Right cardiac atrium (tissue), 5 donors: ENCODE results near the gene XIRP2. TPM values are rescaled to one million over a fixed set of nuclear protein-coding genes. Genes with fewer than 3 reads are reported as not detected.
"Not testable (repeated sequence)": the region's sequence is repeated elsewhere in the genome, so short reads cannot be mapped to it uniquely, and the experiment has no call there.

Experiments
- ATAC-seq, 2 donors: fragments of 200-7000 bp; cut with Tn5 transposase; one replicate each; pipeline versions ENCODE4 v1.8.0 to v1.9.1; 2020; ENCODE audit warnings: moderate library complexity in 2 of 2, mild to moderate bottlenecking in 1 of 2
- DNase-seq, 3 donors: peaks; one replicate each; pipeline ENCODE4 v3.0.0-alpha.2; 2020
- H3K27ac ChIP-seq: one replicate; pipeline ENCODE4 v1.5.1; 2013; ENCODE audit warnings: mild to moderate bottlenecking, low read length, control low read depth, moderate library complexity
- H3K27me3 ChIP-seq: one replicate; pipeline ENCODE4 v1.6.1; 2013; ENCODE audit not compliant: control insufficient read depth, insufficient read depth
- H3K4me1 ChIP-seq: one replicate; pipeline ENCODE4 v1.6.1; 2013; ENCODE audit warnings: low read length; ENCODE audit not compliant: control insufficient read depth, insufficient read depth
- H3K4me3 ChIP-seq: one replicate; pipeline ENCODE4 v1.5.1; 2013; ENCODE audit warnings: low read length, control low read depth
- H3K9me3 ChIP-seq: one replicate; pipeline ENCODE4 v1.6.1; 2013; ENCODE audit warnings: low read length; ENCODE audit not compliant: control insufficient read depth
- WGBS: extraction: QIAGEN DNeasy Blood & Tissue Kit; methylation state at CpG from one replicate; pipeline ENCODE4 v1.1.7; 2013; 5-methylcytosine and 5-hydroxymethylcytosine counted together
- intact Hi-C, 4 donors: fragments of 100-400 bp; cut with DNase I; formaldehyde crosslinking; loops; one replicate each; pipeline versions ENCODE4 v1.11.0 to v1.14.0; 2022 to 2023
- polyA plus RNA-seq: library from polyadenylated mRNA; stranded (reverse); fragments of 200-250 nt; gene quantifications from one replicate; pipeline ENCODE4 v1.2.3, GENCODE V29; 2013
- total RNA-seq, 4 donors: library from RNA; stranded (reverse); fragmentation: NEBNext Ultra II Directional; extraction: Animal tissue kit (Norgen Biotek cat#: 25700); gene quantifications; one replicate each; pipeline ENCODE4 v1.2.1, GENCODE V29; 2021
- donor health status: healthy with polysubstance abuse.
- donor health status: DM: no; HTN: yes; CAD: no.
- donor health status: DM: no; HTN: no; CAD: no.
- donor health status: DM: no; HTN: yes; CAD: no; lungs with severe emphysema.
- donor health status: DM: yes; HTN: yes; CAD: no.

XIRP2 gene
- total and polyA plus RNA-seq, 5 donors, result 26.5 to 104 (median 51.8) TPM

GRCh38 chr2:167052825-167053224 lies 164.5 kb downstream of the XIRP2 start:
- intact Hi-C loops, result no loop called here
- H3K27ac ChIP-seq, result no peak overlapping the region
- H3K4me1 ChIP-seq, result no peaks in the 10 kb centered on the region
- 77% methylated on average over 1 of the region's 1 CpG for WGBS
- H3K4me3 ChIP-seq, result no peak overlapping the region
- H3K9me3 ChIP-seq, result no peaks in the 10 kb centered on the region
- no peaks in the 10 kb centered on the region for H3K27me3 ChIP-seq
- ATAC-seq (no peak), DNase-seq (no peak)

- intact Hi-C loops, result no loop called here
- Histone ChIP-seq H3K9me3 (no peaks in the 10 kb centered on the region), H3K27ac (no peak overlapping the region), H3K4me3 (no peak overlapping the region), H3K4me1 (no peaks in the 10 kb centered on the region), H3K27me3 (no peaks in the 10 kb centered on the region)
- no peak for ATAC-seq
- 90% methylated on average over 3 of the region's 3 CpGs for WGBS
- no peak for DNase-seq
Measured at GRCh38 chr2:167054881-167055280, 166.6 kb downstream of the XIRP2 start.

GRCh38 chr2:167057446-167057845 lies 169.2 kb downstream of the XIRP2 start:
- no peak overlapping the region for H3K27ac ChIP-seq
- 78% methylated on average over 4 of the region's 4 CpGs for WGBS
- intact Hi-C loops, result no loop called here
- no peaks in the 10 kb centered on the region for H3K27me3 ChIP-seq
- H3K4me3 ChIP-seq, result no peak overlapping the region
- ATAC-seq, result no peak
- no peaks in the 10 kb centered on the region for H3K9me3 ChIP-seq
- H3K4me1 ChIP-seq, result no peaks in the 10 kb centered on the region
- DNase-seq, result no peak

GRCh38 chr2:167059173-167059572 lies 170.9 kb downstream of the XIRP2 start:
- Histone ChIP-seq H3K27me3 (no peaks in the 10 kb centered on the region), H3K4me3 (no peak overlapping the region), H3K9me3 (no peaks in the 10 kb centered on the region), H3K27ac (no peak overlapping the region), H3K4me1 (no peaks in the 10 kb centered on the region)
- DNase-seq (no peak), ATAC-seq (no peak)
- intact Hi-C loops, result no loop called here
- WGBS, result 91% methylated on average over 10 of the region's 10 CpGs

- Histone ChIP-seq H3K27me3 (no peaks in the 10 kb centered on the region), H3K4me1 (no peaks in the 10 kb centered on the region), H3K9me3 (no peaks in the 10 kb centered on the region), H3K27ac (no peak overlapping the region), H3K4me3 (no peak overlapping the region)
- 83% methylated on average over 1 of the region's 1 CpG for whole genome bisulfite sequencing
- intact Hi-C loops, result no loop called here
- DNase-seq (no peak), ATAC-seq (no peak)
Measured at GRCh38 chr2:167069855-167070254, 181.6 kb downstream of the XIRP2 start.

- H3K27me3 ChIP-seq, H3K9me3 ChIP-seq, H3K4me3 ChIP-seq, ATAC-seq, DNase-seq, H3K4me1 ChIP-seq, H3K27ac ChIP-seq, intact Hi-C loops: not testable (repeated sequence)
- WGBS, result 88% methylated on average over 8 of the region's 8 CpGs
Measured at GRCh38 chr2:167075708-167076107, 187.4 kb downstream of the XIRP2 start.

- H3K4me1 ChIP-seq, ATAC-seq, H3K27me3 ChIP-seq, H3K27ac ChIP-seq, intact Hi-C loops, DNase-seq, H3K4me3 ChIP-seq, H3K9me3 ChIP-seq: not testable (repeated sequence)
- 80% methylated on average over 3 of the region's 3 CpGs for WGBS
Measured at GRCh38 chr2:167098931-167099330, 210.7 kb downstream of the XIRP2 start.

GRCh38 chr2:167100506-167100905 lies 212.2 kb downstream of the XIRP2 start:
- WGBS, result 56% methylated on average over 2 of the region's 2 CpGs
- no peak overlapping the region for H3K4me3 ChIP-seq
- intact Hi-C loops, result no loop called here
- ATAC-seq, result no peak
- H3K4me1 ChIP-seq, result no peaks in the 10 kb centered on the region
- no peaks in the 10 kb centered on the region for H3K27me3 ChIP-seq
- no peaks in the 10 kb centered on the region for H3K9me3 ChIP-seq
- no peak overlapping the region for H3K27ac ChIP-seq
- DNase-seq, result no peak

- no peak for DNase-seq
- no peak for ATAC-seq
- Histone ChIP-seq H3K4me3 (no peak overlapping the region), H3K4me1 (no peaks in the 10 kb centered on the region), H3K27ac (no peak overlapping the region), H3K9me3 (no peaks in the 10 kb centered on the region), H3K27me3 (no peaks in the 10 kb centered on the region)
- intact Hi-C loops, result no loop called here
- 64% methylated on average over 5 of the region's 5 CpGs for WGBS
Measured at GRCh38 chr2:167103028-167103756, 214.9 kb downstream of the XIRP2 start.

GRCh38 chr2:167103757-167104133 lies 215.5 kb downstream of the XIRP2 start:
- Histone ChIP-seq H3K27ac (no peak overlapping the region), H3K9me3 (no peaks in the 10 kb centered on the region), H3K4me3 (no peak overlapping the region), H3K4me1 (no peaks in the 10 kb centered on the region), H3K27me3 (no peaks in the 10 kb centered on the region)
- no peak for DNase-seq
- no peak for ATAC-seq
- intact Hi-C loops, result no loop called here

GRCh38 chr2:167104691-167105090 lies 216.4 kb downstream of the XIRP2 start:
- intact Hi-C loops, result no loop called here
- 74% methylated on average over 3 of the region's 3 CpGs for WGBS
- ATAC-seq, result no peak

GRCh38 chr2:167109682-167110081 lies 221.4 kb downstream of the XIRP2 start:
- H3K27ac ChIP-seq, H3K27me3 ChIP-seq, intact Hi-C loops, DNase-seq, H3K4me3 ChIP-seq, H3K4me1 ChIP-seq, H3K9me3 ChIP-seq, ATAC-seq: not testable (repeated sequence)

More at GRCh38 chr2:167104691-167105090, 216.4 kb downstream of the XIRP2 start:
- Histone ChIP-seq H3K4me3 (no peak overlapping the region), H3K27me3 (no peaks in the 10 kb centered on the region), H3K4me1 (no peaks in the 10 kb centered on the region), H3K27ac (no peak overlapping the region), H3K9me3 (no peaks in the 10 kb centered on the region)
- DNase-seq, result no peak
